NCI-H2171 (cell line): Measurements from ENCODE around the gene PCMT1.
"Not testable (repeated sequence)": the region's sequence is repeated elsewhere in the genome, so short reads cannot be mapped to it uniquely, and the experiment has no call there.

Experiments
- DNase-seq: peaks from one replicate; lab custom pipeline; 2025; lab: John Stamatoyannopoulos, UW

The PCMT1 gene

GRCh38 chr6:149750136-149750609 lies 632 bp downstream of the PCMT1 start:
- DNase-seq, result peak; percentile 70

DNA sequence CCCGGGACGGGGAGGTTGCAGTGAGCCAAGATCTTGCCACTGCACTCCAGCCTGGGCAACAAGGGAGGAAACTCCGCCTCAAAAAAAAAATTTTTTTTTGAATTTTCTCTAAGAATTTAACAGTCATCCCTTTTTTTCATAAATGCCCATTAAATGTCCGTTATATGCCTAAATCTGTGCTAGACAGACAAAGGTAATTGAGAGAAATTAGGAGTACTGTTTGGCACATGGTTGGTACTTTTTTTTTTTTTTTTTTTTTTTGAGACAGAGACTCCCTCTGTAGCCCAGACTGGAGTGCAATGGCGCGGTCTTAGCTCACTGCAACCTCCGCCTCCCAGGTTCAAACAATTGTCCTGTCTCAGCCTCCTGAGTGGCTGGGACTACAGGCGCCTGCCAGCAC lies 1.7 kb downstream of the PCMT1 start:
- DNase-seq, result no peak

- not testable (repeated sequence) for DNase-seq
Observed at GRCh38 chr6:149751920-149752319, 2.4 kb downstream of the PCMT1 start.

DNA sequence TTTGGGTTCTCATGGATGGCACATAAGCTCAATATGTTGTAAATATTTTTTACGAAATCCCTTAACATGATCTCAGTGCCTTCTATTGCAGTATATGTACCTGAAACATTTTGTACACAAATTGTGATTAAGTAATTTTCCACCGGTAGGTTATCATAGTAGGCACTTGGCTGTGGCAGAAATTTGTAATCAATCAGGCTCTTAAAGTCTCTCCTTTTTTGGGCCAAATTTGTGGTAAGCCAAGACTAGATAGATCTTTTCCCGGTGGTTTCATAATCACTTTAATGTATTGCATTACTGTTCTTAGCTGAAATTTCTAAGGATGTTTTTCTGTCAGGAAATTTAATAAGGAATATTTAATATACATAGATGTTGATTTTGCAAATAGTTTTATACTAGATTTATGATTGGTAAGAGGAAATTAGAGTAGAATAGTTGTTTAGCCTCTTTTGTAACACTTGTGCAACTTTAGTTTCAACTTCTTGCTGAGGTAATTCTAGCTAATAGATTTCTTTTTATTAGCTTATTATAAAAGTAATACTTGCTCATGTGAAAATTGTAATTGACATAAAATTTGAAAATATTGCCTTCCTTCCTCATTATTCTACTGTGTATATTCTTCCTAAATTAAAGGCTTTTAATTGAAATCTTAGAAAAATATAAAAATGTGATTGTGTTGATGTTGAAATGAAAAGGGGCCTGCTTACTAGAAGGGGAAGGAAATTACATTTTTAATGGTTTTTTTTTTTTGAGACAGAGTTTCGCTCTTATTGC lies 3.2 kb downstream of the PCMT1 start:
- DNase-seq, result no peak

- not testable (repeated sequence) for DNase-seq
Observed at GRCh38 chr6:149753374-149753637, 3.8 kb downstream of the PCMT1 start.

- no peak for DNase-seq
Observed at GRCh38 chr6:149754548-149754947, 5.0 kb downstream of the PCMT1 start.

DNA sequence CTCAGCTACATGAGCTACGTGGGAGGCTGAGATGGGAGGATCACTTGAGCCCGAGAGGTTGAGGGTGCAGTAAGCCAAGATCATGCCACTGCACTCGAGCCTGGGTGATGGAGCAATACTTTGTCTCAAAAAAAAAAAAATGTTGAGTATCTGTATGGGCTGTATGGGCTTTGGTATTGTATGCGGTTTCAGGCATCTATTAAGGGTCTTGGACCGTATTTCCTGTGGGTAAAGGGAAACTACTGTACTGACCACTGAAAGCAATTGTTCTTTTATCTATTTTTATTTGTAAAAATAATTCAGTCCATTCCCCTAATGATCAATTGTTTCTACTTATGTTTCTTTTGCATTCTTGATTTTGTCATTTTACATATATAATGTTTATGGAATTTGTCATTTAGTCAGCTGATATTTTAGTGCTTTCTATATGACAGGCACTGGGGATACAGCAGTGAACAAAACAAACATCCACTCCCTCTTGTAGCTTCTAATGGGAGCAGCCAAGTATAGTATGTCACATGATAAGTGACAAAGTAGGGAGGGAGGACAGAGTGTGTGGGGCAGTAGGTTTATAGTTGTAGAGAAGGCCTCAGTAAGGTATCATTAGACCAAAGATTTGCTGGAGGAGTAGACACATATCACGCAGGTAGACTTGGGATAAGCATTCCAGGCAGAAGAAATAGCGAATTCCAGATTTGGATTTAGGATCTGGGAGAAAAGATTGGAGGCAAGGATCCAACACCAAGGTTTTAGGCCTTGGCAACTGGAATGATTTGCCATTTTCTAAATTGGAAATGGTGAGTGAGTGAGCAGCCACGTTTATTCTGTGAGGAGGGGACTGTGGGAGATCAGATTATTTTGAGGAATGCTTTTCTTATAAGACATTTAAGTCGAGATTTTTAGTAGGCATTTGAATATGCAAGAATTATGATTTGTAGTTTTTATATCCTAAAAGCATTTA lies 6.0 kb downstream of the PCMT1 start:
- DNase-seq, result no peak

DNA sequence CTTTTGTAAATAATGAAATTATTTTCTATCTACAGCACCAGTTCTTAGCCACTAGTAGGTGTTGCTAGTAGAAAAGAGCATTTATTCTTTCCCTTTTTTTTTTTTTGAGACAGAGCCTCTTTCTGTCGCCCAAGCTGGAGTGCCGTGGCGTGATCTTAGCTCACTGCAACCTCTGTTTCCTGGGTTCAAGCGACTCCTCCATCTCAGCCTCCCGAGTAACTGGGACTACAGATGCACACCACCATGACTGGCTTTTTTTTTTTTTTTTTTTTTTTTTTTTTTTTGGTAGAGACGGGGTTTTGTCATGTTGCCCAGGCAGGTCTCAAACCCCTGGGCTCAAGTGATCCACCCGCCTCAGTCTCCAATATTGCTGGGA lies 6.7 kb downstream of the PCMT1 start:
- DNase-seq, result no peak

GRCh38 chr6:149761438-149761837 lies 11.9 kb downstream of the PCMT1 start:
- no peak for DNase-seq

- DNase-seq, result no peak
Observed at GRCh38 chr6:149763866-149764265, 14.3 kb downstream of the PCMT1 start.

- DNase-seq, result no peak
Observed at GRCh38 chr6:149766156-149766769, 16.7 kb downstream of the PCMT1 start.

DNA sequence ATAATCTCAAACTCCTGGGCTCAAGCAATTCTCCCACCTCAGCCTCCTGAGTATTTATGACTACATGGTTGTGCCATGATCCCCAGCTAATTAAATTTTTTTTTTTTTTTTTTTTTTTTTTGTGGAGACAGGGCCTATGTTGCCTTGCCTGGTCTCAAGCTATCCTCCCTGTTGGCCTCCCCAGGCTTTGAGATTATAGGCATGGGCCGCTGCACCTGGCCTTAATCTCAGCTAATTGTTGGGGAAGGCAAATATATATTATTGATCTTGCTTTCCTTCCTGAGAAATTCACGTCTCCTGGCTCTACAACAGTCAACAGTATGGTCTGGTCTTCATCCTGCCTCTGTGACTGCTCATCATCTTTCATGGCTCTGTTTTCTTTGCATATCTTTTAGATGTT lies 20.1 kb downstream of the PCMT1 start:
- DNase-seq, result no peak

GRCh38 chr6:149771185-149771584 lies 21.6 kb downstream of the PCMT1 start:
- no peak for DNase-seq

GRCh38 chr6:149771925-149772324 lies 22.4 kb downstream of the PCMT1 start:
- no peak for DNase-seq

DNA sequence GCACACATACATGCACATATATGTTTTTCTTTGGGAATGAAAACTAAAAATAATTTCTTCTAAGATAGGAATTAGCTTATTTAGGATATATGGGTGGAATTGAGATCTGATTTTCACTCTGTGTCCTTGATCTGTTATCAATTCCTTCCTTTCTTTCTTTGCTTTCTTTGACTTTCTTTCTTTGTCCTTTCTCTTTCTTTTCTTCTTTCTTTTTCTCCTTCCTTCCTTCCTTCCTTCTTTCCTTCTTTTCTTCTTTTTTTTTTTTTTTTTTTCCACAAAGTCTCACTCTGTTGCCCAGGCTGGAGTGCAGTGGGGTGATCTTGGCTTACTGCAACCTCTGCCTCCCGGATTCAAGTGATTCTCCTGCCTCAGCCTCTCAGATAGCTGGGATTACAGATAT lies 28.1 kb downstream of the PCMT1 start:
- DNase-seq, result no peak

- DNase-seq, result no peak
Observed at GRCh38 chr6:149779644-149779963, 30.1 kb downstream of the PCMT1 start.

GRCh38 chr6:149781715-149782114 lies 32.2 kb downstream of the PCMT1 start:
- no peak for DNase-seq

GRCh38 chr6:149782337-149782736 lies 32.8 kb downstream of the PCMT1 start:
- no peak for DNase-seq

GRCh38 chr6:149783551-149783950 lies 34.0 kb downstream of the PCMT1 start:
- DNase-seq, result no peak

- DNase-seq, result no peak
Observed at GRCh38 chr6:149806127-149806526, 56.6 kb downstream of the PCMT1 start.

DNA sequence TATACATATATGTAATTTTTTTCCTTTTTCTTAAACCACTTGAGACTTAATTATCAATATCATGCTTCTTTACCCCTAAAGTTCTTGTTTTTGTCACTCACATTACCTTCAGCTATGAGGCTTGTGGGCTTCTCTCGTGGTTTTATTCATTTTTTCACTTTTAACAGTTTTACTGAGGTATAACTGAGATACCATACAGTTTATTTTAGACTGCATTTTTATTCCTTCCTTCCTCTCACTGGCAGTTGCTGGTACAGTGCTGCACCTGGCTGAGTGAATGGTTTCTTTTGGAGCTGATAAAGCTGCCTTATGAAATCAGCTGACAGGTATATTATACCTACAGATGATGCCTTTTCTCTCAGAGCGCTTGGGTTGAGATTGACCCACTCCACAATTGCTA lies 60.3 kb downstream of the PCMT1 start:
- no peak for DNase-seq

- DNase-seq, result no peak
Observed at GRCh38 chr6:149813351-149813750, 63.8 kb downstream of the PCMT1 start.

GRCh38 chr6:149815788-149816187 lies 66.2 kb downstream of the PCMT1 start:
- no peak for DNase-seq
